Measurements from ENCODE around the gene SLC4A1.

SLC4A1 gene

DNA sequence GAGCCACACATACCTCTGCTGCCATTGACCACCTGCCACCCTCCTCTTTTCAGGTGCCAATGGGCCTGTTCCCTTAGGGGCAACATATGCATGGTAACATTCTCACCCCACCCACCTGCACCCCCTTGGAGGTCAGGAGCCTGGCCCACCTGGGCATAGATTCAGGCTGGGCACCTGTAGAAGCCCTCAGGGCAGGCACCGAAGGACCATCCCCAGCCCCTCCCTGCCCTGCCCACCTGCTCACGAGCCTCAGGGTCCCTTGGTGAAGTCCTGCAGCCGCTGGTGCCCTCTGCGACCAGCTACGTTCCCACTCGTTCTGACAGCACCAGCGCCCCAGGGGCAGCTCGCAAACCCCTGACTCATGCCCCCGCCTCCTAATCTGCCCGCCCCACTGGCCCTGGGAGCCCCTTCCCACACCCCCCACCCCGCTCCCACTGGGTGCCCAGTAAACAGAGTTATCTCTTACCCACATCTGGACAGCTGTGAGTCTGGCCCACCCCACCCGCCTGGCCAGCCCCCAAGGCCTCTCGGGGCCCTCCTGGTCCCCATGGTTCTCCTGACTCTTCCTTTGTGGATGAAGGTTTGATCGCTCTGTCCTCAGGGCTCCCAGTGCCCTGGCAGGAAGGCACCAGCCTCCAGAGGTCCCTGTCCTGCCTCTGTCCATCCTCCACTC is at the start of gene SLC4A1:
SLC4A1 (minus strand) TSS at position 318 of the 673 bp plus-strand sequence. CDS start 5,269 bp downstream, outside the sequence.
- no peak for DNase-seq

DNA sequence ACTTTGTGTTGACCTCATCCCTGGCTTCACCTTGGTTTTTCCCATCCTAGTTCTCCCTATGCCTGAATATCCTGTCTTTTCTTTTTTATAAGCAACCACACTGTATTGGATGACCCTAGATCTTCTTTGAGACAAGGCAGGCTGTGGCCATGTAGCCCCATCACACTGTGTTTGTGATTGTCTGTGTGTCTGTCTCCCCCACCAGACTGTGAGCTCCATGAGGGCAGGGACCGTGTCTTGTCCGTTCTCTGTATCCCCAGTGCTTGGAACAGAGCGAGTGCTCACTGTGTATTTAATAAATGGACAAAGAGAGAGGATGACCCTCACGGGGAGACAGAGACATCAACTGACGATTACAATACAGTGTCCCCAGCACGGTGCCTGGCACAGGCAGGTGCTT is 49.6 kb upstream of the SLC4A1 start:
- DNase-seq = no peak

- no peak for DNase-seq
Observed at GRCh38 chr17:44315760-44316731, 48.1 kb upstream of the SLC4A1 start.

DNA sequence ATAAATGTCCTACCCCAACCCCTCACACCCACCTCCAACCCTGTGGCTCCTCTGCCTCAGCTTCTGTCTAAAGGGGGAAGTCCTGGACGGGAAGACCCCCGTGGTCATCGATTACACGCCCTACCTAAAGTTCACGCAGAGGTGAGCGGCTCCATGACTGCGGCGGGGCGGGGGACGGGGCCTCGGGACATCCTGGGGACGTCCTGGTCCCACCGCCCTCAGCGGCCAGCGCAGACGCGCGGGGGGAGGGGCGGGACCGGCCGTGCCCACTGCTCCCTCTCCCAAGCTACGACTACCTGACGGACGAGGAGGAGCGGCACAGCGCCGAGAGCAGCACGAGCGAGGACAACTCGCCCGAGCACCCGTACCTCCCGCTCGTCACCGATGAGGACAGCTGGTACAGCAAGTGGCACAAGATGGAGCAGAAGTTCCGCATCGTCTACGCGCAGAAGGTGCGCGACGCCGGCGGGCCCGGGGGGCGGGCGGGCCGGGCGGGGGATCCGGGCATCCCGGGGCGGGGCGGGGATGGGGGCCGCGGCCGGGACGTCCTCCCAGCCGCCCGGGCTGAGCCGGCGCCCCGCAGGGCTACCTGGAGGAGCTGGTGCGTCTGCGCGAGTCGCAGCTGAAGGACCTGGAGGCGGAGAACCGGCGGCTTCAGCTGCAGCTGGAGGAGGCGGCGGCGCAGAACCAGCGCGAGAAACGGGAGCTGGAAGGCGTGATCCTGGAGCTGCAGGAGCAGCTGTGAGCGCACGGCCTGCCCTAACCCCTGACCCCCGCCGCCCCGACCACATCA is 47.1 kb upstream of the SLC4A1 start:
- DNase-seq = peak; percentile 78

- DNase-seq = no peak
Observed at GRCh38 chr17:44314524-44314868, 46.6 kb upstream of the SLC4A1 start.

- DNase-seq = no peak
Observed at GRCh38 chr17:44314031-44314430, 46.1 kb upstream of the SLC4A1 start.

- no peak for DNase-seq
Observed at GRCh38 chr17:44312396-44313104, 44.6 kb upstream of the SLC4A1 start.

- DNase-seq = no peak
Observed at GRCh38 chr17:44311562-44312181, 43.7 kb upstream of the SLC4A1 start.

DNA sequence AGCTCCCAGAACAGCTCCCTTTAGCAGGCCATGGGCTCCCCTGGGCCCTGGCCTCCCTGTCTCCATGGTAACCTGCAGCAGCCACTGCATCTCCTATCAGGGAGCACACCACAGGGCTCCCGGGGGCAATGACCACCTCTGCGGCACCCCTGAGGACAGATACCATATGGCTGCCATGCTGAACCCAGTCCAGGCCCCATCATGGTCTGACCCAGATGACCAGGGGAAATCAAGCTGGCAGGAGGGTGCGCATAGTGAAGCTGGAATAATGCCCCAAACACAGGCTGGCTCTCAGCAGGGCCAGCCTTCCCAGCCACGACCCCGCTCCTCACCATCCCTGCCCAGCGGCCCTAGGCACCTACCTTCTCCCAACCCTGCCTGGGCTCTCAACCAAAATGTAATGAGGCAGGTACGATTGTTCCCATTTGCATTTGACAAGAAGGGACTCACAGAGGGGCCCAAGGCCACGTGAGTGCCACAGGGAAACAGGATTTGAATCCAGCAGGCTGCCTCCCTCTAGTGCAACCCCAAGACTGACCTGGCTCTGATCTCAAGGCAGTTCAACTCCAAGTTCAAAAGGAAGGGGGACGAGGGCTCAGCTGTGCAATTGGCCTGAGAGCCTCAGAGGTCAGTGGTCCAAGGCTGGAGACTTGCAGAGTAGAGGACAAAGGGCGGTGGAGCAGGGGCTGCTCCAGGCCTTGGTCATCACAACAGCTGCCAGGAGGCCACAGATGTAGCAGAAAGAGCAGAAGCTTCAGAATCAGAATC is 42.9 kb upstream of the SLC4A1 start:
- no peak for DNase-seq

DNA sequence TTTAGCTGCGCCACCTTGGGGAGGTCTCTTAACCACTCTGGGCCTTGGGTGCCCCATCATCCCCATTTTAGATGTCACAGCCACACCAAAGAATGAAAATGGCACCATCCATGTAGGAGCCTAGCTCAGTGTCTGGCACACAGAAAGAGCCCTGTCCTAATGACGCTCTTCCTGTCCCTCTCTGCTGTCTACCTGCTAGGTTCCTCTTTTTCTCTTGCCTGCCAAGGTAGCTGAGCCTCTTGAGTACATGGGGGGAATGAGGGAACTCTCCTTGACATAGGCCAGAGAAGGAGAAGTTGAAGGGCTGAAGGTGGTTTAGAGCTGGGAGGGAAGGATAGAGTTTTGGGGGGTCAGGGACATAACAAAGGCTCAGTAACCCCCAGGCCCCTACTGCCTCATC is 42.3 kb upstream of the SLC4A1 start:
- no peak for DNase-seq

GRCh38 chr17:44309472-44309871 is 41.5 kb upstream of the SLC4A1 start:
- no peak for DNase-seq

DNA sequence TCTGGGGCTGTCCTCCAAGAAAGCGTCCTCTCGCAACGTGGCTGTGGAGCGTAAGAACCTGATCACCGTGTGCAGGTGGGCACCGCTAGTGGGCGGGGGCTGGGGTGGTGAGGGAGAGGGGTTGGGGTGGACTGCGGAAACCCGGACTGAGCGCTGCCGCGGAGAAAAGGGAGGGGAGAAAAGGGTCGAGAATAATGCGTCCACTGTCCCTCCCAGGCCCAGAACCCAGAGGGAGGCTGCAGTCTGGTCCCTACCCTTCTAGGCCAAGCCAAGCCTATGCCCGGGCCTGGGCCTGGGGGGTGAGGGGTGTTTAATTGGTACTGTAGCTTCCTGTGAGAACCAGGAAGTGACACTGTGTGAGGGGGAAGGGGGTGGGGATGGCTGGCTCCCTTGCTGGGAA is 40.9 kb upstream of the SLC4A1 start:
- no peak for DNase-seq

- DNase-seq = peak; percentile 94
Observed at GRCh38 chr17:44308320-44308818, 40.4 kb upstream of the SLC4A1 start, which contains the start of gene RUNDC3A. Gene RUNDC3A (plus strand): TSS chr17:44308601. CDS start chr17:44308833, 232 bp downstream.

DNA sequence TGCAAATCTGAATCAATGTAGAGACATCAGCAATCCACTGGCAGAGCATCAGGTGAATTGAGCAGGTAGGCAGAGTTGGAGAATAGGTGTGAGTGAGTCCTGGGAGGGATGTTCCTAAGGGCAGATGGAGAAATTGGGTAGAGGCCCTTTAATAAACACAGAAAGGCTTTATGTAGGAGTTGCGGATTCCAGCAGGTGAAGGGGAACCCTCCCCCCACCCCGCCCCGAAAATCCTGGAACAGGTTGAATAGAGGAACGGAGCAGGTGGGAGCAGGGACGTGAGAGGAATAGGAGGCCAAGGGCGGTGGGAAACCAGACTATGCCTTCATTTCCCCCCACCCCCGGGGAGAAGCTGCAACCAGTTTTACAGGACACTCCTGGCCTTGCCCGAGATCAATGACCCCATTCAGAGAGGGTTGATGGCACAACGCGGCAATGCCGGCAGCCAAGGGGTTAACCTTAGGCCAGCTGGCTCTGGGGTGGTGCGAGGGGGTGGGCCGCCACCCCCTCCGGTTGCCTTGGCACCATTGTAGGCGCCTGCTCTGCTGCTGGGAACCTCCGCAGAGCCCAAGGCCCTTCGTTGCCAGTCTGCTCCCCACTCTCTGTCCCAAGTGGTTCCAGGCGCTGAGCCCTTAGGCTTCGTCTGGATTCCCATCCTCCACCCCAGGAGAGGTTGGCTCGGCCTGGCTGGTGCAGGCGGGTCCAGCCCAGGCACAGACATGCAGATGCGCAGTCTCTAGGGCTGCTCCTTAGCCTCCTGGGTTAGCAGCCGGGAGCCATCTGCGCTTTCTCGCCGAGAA is 39.7 kb upstream of the SLC4A1 start:
- no peak for DNase-seq

DNA sequence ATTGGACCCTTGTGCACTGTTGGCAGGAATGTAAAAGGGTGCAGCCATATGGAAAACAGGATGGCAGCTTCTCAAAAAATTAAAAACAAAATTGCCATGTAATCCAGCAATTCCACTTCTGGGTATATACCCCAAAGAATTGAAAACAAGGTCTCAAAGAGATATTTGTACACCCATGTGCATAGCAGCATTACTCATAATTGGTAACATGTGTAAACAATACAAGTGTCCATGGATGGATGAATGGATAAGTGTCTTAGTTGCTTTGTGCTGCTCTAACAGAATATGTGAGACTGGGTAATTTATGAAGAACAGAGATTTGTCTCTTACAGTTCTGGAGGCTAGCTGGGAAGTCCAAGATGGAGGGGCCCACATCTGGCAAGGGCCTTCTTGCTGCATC is 36.7 kb upstream of the SLC4A1 start:
- DNase-seq = no peak

DNA sequence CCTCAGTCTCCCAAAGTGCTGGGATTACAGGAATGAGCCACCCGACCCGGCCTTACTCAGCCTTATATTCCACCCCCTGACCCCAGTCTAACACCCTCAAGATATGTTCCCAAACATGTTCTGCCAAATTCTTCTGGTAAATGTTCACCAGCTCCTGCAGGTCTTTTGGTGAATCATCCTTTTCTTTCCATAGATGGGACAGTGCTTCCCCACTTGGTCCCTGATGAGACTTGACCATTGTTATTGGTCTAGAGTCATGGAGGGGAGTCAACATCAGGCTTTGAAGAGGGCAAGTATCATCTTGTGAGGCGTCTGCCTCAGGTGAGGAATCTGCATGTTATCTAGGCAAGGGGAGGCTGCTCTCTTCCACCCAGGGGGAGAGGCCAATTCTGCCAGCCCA is 30.0 kb upstream of the SLC4A1 start:
- no peak for DNase-seq

GRCh38 chr17:44293509-44294226 is 25.7 kb upstream of the SLC4A1 start:
- DNase-seq = no peak

DNA sequence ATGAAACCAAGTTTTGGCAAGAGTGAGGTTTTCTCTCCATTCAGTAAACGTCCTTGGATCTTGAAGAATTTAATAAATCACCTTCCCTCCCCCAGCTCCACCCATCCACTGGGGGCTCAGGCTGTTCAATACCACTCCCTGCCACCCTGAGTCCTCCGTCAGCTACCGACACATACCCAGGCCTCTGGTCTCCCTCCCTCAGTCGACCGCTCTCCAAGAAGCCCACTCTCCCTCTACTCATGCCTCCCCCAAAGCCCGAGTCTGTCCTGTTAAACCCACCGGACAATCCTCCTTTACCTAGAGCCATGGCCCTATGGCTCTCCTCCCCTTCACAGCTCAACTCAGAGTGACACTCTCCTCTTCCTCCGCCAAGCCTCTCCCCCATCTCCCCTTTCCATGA is 19.7 kb upstream of the SLC4A1 start:
- DNase-seq = no peak

DNA sequence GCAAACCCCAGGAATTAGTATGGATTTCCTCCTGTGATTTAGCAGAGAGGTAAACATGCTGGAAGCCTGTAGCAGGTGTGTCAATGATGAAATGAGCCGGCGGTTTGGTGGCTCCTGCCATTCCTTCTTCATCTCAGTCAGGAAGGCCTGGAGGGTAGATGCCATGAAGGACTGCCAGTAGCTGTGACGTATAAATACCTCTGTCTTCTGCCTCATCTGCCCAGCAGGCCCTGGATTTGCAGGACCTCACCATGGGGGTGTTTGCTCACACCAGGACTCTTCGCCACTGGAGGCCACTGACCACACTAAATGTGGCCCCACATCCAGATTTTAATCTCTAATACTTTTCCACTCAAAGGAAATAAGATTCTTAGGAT is 16.1 kb upstream of the SLC4A1 start:
- DNase-seq = no peak

Measured in activated effector memory CD4-positive, alpha-beta T cell treated with anti-CD3 and anti-CD28 coated beads, Interleukin-2, amount 50 U/mL, for 16 hours (primary cell).